CD4-positive, alpha-beta memory T cell (primary cell): Measurements from ENCODE around the gene ATP11A. TPM values are rescaled to one million over a fixed set of nuclear protein-coding genes. Genes with fewer than 3 reads are reported as not detected.

Experiments used
- CTCF ChIA-PET: fragments of 350-600 bp; sonication (Branson Sonifier 250); formaldehyde crosslinking; loops from one replicate; lab custom pipeline; 2021; ENCODE audit warnings: inconsistent platforms; ENCODE audit not compliant: partially characterized antibody; lab: Charles Lee
- POLR2A ChIA-PET: fragments of 350-600 bp; sonication (Branson Sonifier 250); formaldehyde crosslinking; loops from one replicate; lab custom pipeline; 2021; ENCODE audit not compliant: partially characterized antibody; lab: Charles Lee
- DNase-seq, 5 donors: peaks; one replicate each; pipeline versions ENCODE4 v3.0.0 to v3.0.0-alpha.2; 2020 to 2022; ENCODE audit warnings: mixed read lengths in 1 of 5
- H3K27ac ChIP-seq: one replicate; pipeline ENCODE4 v1.7.0; 2013; ENCODE audit warnings: low read depth, low read length
- H3K27me3 ChIP-seq: 2 replicates; pipeline ENCODE4 v1.7.0; 2013; ENCODE audit warnings: mild to moderate bottlenecking, low read length, moderate library complexity; ENCODE audit not compliant: insufficient read depth
- H3K36me3 ChIP-seq: 2 replicates; pipeline ENCODE4 v1.7.0; 2013; ENCODE audit warnings: mild to moderate bottlenecking, low read length, moderate library complexity; ENCODE audit not compliant: insufficient read depth
- H3K4me1 ChIP-seq: 2 replicates; pipeline ENCODE4 v1.7.0; 2013; ENCODE audit warnings: mild to moderate bottlenecking, low read length, moderate library complexity; ENCODE audit not compliant: insufficient read depth
- H3K4me3 ChIP-seq, 2 donors: one replicate each; pipeline ENCODE4 v1.7.0; 2013; ENCODE audit warnings: low read length in 2 of 2, mild to moderate bottlenecking in 1 of 2
- H3K9me3 ChIP-seq, 2 donors: one replicate each; pipeline ENCODE4 v1.7.0; 2013; ENCODE audit warnings: low read length in 2 of 2, control low read depth in 1 of 2; ENCODE audit not compliant: control insufficient read depth in 1 of 2
- H3K27ac Mint-ChIP-seq, 7 donors: one replicate each; pipeline ENCODE4 v1.8.0; 2020 to 2021; ENCODE audit warnings: mixed read lengths in 7 of 7, mild to moderate bottlenecking in 6 of 7, inconsistent platforms in 3 of 7, moderate library complexity in 3 of 7
- H3K27me3 Mint-ChIP-seq, 2 donors: one replicate each; pipeline ENCODE4 v1.8.0; 2020 to 2021; ENCODE audit warnings: mixed read lengths in 2 of 2
- H3K36me3 Mint-ChIP-seq, 2 donors: one replicate each; pipeline ENCODE4 v1.8.0; 2020 to 2021; ENCODE audit warnings: mixed read lengths in 2 of 2, inconsistent platforms in 1 of 2, mild to moderate bottlenecking in 1 of 2
- H3K4me1 Mint-ChIP-seq, 4 donors: one replicate each; pipeline ENCODE4 v1.8.0; 2020 to 2021; ENCODE audit warnings: mixed read lengths in 4 of 4, mild to moderate bottlenecking in 1 of 4
- H3K4me3 Mint-ChIP-seq, 8 donors: one replicate each; pipeline ENCODE4 v1.8.0; 2020 to 2021; ENCODE audit warnings: mixed read lengths in 8 of 8, mild to moderate bottlenecking in 7 of 8, moderate library complexity in 6 of 8, inconsistent platforms in 3 of 8
- H3K9me3 Mint-ChIP-seq, 8 donors: one replicate each; pipeline ENCODE4 v1.8.0; 2020 to 2021; ENCODE audit warnings: mixed read lengths in 8 of 8, mild to moderate bottlenecking in 5 of 8, inconsistent platforms in 3 of 8, moderate library complexity in 1 of 8
- intact Hi-C: fragments of 100-400 bp; cut with micrococcal nuclease; formaldehyde crosslinking; loops from one replicate; pipeline ENCODE4 v1.15.1; 2023
- polyA plus RNA-seq, 2 donors: library from polyadenylated mRNA; unstranded; fragments of 300-500 nt; fragmentation: Illumina TruSeq; gene quantifications; one replicate each; pipeline ENCODE4 v1.2.3, GENCODE V29; 2021
- total RNA-seq, 2 experiments: library from RNA; stranded (reverse); gene quantifications; one replicate each; pipeline ENCODE4 v1.2.3, GENCODE V29; 2021

The ATP11A gene
- total RNA-seq (10 to 100 TPM; 50.2 to 50.5 TPM), polyA plus RNA-seq (10 to 100 TPM in 1 of 2 donors, 1 to 10 TPM in 1; 1.1 to 11.2 TPM)

DNA sequence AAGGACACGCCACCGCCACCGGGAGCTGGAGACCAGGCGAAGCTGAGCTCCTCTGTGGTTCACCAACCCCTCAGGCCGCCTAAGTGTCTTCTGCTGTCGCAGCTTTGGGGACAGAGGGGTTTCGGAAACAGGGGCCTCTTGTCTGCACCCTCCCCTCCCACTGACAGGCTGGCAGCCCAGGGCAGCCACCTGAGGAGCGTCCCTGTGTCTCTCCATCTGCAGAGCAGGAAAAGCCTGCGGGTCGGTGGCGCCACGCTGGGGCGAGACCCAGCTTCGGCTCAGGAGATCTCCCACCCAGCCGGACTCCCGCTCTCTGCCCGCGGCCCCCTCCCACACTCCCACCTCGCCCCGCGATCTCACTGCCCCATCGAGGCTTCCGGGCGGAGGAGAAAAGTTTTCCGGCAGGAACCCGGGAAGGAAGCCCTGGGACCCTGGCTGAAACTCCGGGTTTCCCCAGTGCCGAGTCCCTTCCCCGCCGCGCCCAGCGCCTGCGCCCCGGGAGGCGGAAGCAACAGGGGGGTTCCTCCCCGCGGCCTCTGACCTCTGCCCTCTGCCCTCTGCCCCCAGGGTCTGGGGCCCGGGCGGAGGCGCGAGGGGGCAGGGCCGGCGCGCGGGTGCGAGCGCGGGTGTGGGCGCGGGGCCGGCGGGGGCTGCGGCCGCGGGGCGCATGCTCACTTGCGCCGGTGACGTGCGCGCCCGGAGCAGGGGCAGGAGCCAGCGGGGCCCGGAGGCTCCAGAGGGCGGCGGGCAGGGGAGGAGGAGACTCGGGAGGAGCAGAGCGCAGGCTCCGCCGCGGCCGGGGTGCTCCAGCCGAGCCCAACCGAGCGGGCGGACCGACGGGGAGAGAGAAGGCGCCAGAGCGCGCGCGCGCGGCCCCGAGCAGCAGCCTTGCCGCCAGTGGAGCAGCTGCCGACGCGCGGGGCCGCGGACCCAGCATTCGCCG is at the start of gene ATP11A:
Gene ATP11A, plus strand, starts transcription at position 736 of the 943 bp plus-strand sequence. CDS start 379 bp downstream, outside the sequence.
- Mint-ChIP-seq H3K9me3 (no peaks in the 10 kb centered on the region), H3K36me3 (peaks cover 0 to 10% of the 10 kb centered on the region in 2 donors), H3K4me3 (peak within 1 kb of the TSS; percentile 87 to 95 (median 91)), H3K4me1 (peaks cover 42 to 63% (median 48%) of the 10 kb centered on the region in 4 donors), H3K27ac (peak within 1 kb of the TSS; percentile 88 to 95 (median 92)), H3K27me3 (no peaks in the 10 kb centered on the region)
- Histone ChIP-seq H3K4me1 (peaks cover 44% of the 10 kb centered on the region), H3K27me3 (no peaks in the 10 kb centered on the region), H3K36me3 (no peaks in the 10 kb centered on the region), H3K4me3 (peak within 1 kb of the TSS; percentile 58 to 73), H3K27ac (peak within 1 kb of the TSS; percentile 87), H3K9me3 (no peaks in the 10 kb centered on the region)
- ChIA-PET CTCF (interaction anchor here (0.7 to 1.7 kb wide), 2 partner anchors 49 to 113 kb away, joined by 3 to 6 read pairs; no protein-coding TSS in a partner anchor), POLR2A (interaction anchor here (0.7 to 1.4 kb wide), 4 partner anchors 13 to 101 kb away, joined by 3 to 4 read pairs (median 3); partner anchors contain the start of gene TUBGCP3)
- DNase-seq = peak; percentile 77 to 85 (median 82)
- intact Hi-C loops = loop anchor here (1.0 to 10.0 kb wide), 4 partner anchors 15 to 605 kb away; partner anchors contain the start of genes LAMP1 and TUBGCP3

- ChIA-PET CTCF (interaction anchor here (0.6 to 3.0 kb wide), 8 partner anchors 9 to 233 kb away, joined by 3 to 12 read pairs (median 4); no protein-coding TSS in a partner anchor), POLR2A (no interaction called here)
- Mint-ChIP-seq H3K9me3 (no peaks in the 10 kb centered on the region), H3K27ac (no peak overlapping the region), H3K27me3 (peaks cover 17 to 22% of the 10 kb centered on the region in 2 donors), H3K4me1 (peaks cover 0 to 10% (median 5%) of the 10 kb centered on the region in 4 donors), H3K4me3 (no peak overlapping the region), H3K36me3 (no peaks in the 10 kb centered on the region)
- Histone ChIP-seq H3K4me1 (peaks cover 7% of the 10 kb centered on the region), H3K9me3 (no peaks in the 10 kb centered on the region), H3K36me3 (no peaks in the 10 kb centered on the region), H3K4me3 (no peak overlapping the region), H3K27me3 (no peaks in the 10 kb centered on the region), H3K27ac (no peak overlapping the region)
- intact Hi-C loops = no loop called here
- no peak for DNase-seq
Measured at GRCh38 chr13:112641456-112642089, 48.3 kb upstream of the ATP11A start.

- ChIA-PET POLR2A (no interaction called here), CTCF (no interaction called here)
- H3K27ac ChIP-seq = no peak overlapping the region
- Mint-ChIP-seq H3K27ac (no peak overlapping the region), H3K4me1 (peaks cover 0 to 10% (median 5%) of the 10 kb centered on the region in 4 donors), H3K9me3 (no peaks in the 10 kb centered on the region), H3K36me3 (no peaks in the 10 kb centered on the region), H3K4me3 (no peak overlapping the region), H3K27me3 (peaks cover 17 to 22% of the 10 kb centered on the region in 2 donors)
- no peaks in the 10 kb centered on the region for H3K27me3 ChIP-seq
- no peak for DNase-seq
- no peaks in the 10 kb centered on the region for H3K36me3 ChIP-seq
- H3K9me3 ChIP-seq = no peaks in the 10 kb centered on the region
- H3K4me1 ChIP-seq = peaks cover 7% of the 10 kb centered on the region
- H3K4me3 ChIP-seq = no peak overlapping the region
- intact Hi-C loops = no loop called here
Measured at GRCh38 chr13:112642090-112642460, 47.8 kb upstream of the ATP11A start.

DNA sequence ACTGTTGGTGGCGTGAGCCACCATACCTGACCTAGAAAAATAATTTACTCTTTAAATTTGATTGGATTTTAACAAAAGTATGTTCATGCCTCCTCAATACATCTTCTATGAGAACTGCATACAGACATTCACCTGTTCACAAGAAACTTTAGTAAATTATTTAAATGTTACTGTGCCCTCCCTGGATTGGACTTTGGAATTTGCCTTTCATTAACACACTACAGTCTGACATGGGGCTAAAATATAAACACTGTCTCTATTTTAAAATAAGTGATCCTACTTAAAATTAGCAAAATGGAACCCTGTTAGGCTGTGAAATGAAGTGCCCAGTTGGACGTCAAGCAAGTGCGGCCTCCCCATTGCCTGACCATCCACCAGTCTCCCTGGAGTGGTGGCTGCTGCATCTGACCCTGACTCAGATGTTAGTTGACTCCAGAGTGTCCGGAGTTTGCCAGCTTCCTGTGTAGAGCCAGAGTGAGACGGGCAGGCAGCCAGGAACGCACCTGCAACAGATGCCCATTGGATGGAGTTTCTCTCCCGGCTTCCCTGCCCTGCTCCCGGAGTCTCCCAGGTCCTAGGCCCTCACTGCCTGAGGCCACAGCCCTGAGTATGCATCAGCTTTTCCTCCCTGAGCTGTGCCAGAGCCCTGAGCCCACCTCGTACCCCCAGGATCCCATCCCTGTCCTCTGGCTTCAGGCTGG is 45.9 kb upstream of the ATP11A start:
- Mint-ChIP-seq H3K27ac (no peak overlapping the region), H3K4me3 (no peak overlapping the region), H3K9me3 (no peaks in the 10 kb centered on the region), H3K4me1 (peaks cover 0 to 7% (median 5%) of the 10 kb centered on the region in 4 donors), H3K27me3 (peaks cover 11 to 14% of the 10 kb centered on the region in 2 donors), H3K36me3 (no peaks in the 10 kb centered on the region)
- H3K27ac ChIP-seq = no peak overlapping the region
- intact Hi-C loops = no loop called here
- no peaks in the 10 kb centered on the region for H3K27me3 ChIP-seq
- no peaks in the 10 kb centered on the region for H3K9me3 ChIP-seq
- H3K36me3 ChIP-seq = no peaks in the 10 kb centered on the region
- peaks cover 7% of the 10 kb centered on the region for H3K4me1 ChIP-seq
- CTCF ChIA-PET = no interaction called here
- no peak for DNase-seq
- H3K4me3 ChIP-seq = no peak overlapping the region
- POLR2A ChIA-PET = no interaction called here

- no peak overlapping the region for H3K27ac Mint-ChIP-seq
- CTCF ChIA-PET = no interaction called here
- H3K4me1 Mint-ChIP-seq = peaks cover 0 to 5% (median 2%) of the 10 kb centered on the region in 4 donors
- H3K4me3 Mint-ChIP-seq = peak overlapping the region in 1 of 8 donors; percentile 60
- POLR2A ChIA-PET = no interaction called here
- H3K36me3 Mint-ChIP-seq = no peaks in the 10 kb centered on the region
- no peaks in the 10 kb centered on the region for H3K36me3 ChIP-seq
- H3K4me1 ChIP-seq = peaks cover 6% of the 10 kb centered on the region
- H3K27me3 Mint-ChIP-seq = peaks cover 3 to 4% of the 10 kb centered on the region in 2 donors
- H3K27me3 ChIP-seq = no peaks in the 10 kb centered on the region
- H3K9me3 ChIP-seq = no peaks in the 10 kb centered on the region
- no peak for DNase-seq
- intact Hi-C loops = no loop called here
- no peak overlapping the region for H3K4me3 ChIP-seq
- H3K27ac ChIP-seq = no peak overlapping the region
- H3K9me3 Mint-ChIP-seq = no peaks in the 10 kb centered on the region
Measured at GRCh38 chr13:112645327-112645914, 44.4 kb upstream of the ATP11A start.

DNA sequence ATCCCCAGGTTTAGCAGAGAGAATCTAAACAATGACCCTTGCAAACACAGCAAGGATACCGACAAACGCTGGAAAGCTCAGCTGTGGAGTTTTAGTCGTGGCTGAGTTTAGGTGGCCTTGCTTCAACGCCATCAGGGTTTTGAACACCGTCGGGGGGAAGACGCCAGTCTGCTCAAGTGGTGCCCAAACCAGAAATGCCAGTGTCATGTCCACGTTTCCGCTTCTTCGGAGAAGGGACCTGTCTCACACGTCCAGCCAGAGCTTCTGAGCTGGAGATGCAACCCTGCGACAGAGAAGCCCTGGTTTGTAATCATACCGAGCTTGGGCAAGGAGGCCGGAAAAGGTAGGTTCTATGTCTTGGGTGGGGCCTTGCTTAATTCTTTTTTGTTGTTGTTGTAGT is 42.6 kb upstream of the ATP11A start:
- H3K4me3 ChIP-seq = no peak overlapping the region
- H3K27me3 ChIP-seq = no peaks in the 10 kb centered on the region
- Mint-ChIP-seq H3K36me3 (no peaks in the 10 kb centered on the region), H3K27ac (no peak overlapping the region), H3K4me3 (no peak overlapping the region), H3K27me3 (peaks cover 4 to 5% of the 10 kb centered on the region in 2 donors), H3K4me1 (no peaks in the 10 kb centered on the region), H3K9me3 (no peaks in the 10 kb centered on the region)
- POLR2A ChIA-PET = no interaction called here
- CTCF ChIA-PET = no interaction called here
- no peak for DNase-seq
- no peaks in the 10 kb centered on the region for H3K36me3 ChIP-seq
- no peaks in the 10 kb centered on the region for H3K9me3 ChIP-seq
- H3K27ac ChIP-seq = no peak overlapping the region
- intact Hi-C loops = no loop called here
- H3K4me1 ChIP-seq = no peaks in the 10 kb centered on the region
